GM19452 (cell line): ENCODE results near the gene GNA15.
"Not testable (repeated sequence)": the region's sequence is repeated elsewhere in the genome, so short reads cannot be mapped to it uniquely, and the experiment has no call there.

Experiments used
- ATAC-seq: cut with Tn5 transposase; IDR thresholded peaks from one replicate; pipeline ENCODE4 v1.9.1; 2021; ENCODE audit not compliant: unreplicated experiment

The GNA15 gene

GRCh38 chr19:3189702-3190469 is 54.1 kb downstream of the GNA15 start:
- no peak for ATAC-seq

DNA sequence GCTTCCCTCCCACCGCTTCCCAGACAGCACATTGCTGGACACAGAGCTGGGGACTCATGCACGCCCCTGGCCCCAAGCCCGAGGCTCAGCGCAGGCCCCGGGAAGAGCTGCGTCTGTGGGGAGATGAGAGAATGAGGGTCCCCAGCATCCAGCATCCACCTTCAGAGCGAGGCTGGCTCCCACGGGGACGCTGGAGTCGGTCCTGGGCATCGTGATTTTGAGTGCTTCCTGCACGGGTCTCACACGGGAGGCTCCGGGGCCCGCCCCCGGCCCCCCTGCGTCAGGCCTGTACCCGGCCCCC is 54.6 kb downstream of the GNA15 start:
- ATAC-seq: no peak

- no peak for ATAC-seq
These were observed 55.3 kb downstream of the GNA15 start for GRCh38 chr19:3190921-3191805.

DNA sequence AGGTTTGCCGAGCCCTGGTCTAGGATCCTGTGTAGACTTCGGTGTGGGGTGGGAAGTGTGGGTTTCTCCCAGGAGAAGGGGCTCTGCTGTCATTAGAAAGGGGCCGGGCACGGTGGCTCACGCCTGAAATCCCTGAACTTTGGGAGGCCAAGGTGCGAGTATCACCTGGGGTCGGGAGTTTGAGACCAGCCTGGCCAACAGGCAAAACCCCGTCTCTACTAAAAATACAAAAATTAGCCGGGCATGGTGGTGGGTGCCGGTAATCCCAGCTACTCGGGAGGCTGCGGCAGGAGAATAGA is 55.9 kb downstream of the GNA15 start:
- ATAC-seq: not testable (repeated sequence)

GRCh38 chr19:3192228-3192635 is 56.4 kb downstream of the GNA15 start:
- ATAC-seq: no peak

DNA sequence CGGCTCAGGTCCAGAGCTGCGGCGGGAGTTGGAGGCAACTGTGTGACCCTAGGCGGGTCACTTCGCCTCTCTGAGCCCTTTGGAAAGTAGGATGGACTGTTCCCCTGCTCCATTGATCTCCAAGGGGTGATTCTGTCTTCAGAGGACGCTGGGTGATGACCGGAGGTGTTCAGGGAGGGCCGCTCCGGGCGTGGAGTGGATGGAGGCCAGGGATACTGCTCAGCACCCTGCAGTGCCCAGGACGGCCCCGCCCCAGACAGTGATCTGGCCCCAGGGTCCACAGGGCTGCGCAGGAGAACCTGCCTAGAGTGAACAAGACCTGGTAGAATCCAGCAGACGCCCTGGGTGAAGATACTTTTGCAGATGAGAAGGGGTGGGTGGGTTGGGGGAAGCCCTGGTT is 56.9 kb downstream of the GNA15 start:
- no peak for ATAC-seq

DNA sequence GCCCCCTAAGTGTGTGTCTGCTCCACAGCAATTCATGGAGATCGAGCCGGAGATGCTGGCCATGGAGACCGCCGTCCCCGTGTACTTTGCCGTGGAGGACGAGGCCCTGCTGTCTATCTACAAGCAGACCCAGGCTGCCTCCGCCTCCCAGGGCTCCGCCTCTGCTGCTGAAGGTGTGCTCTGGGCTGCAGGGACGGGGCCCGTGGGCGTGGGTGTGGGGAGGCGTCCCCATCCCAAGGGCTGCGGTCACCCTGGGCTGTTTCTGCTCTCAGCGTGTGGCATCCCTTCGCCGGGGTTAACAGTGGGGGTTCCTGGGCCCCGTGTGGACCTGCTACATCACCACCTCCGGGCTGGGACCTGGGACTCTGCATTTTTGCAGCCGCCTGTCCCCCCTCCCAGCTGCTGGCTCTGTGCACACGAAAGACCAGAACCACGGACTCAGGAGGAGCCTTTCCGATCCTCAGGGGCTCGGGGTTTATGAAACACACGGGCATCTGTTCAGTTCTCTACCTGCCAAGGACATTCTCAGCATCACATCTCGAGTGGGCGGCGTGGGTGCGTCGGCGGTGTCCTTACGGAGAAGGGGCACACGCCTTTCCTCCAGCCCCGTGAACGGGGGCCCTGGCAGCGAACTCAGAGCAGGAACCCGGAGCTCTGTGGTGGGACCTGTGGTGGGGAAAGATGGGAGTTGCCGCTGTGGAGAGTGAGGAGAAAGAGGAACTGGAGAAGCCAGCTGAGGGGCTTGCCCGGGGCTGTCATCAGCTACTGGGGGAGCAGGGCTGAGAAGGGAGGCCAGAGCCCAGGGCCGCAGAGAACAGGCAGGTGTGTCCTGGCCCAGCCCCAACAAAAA is 57.6 kb downstream of the GNA15 start:
- no peak for ATAC-seq

DNA sequence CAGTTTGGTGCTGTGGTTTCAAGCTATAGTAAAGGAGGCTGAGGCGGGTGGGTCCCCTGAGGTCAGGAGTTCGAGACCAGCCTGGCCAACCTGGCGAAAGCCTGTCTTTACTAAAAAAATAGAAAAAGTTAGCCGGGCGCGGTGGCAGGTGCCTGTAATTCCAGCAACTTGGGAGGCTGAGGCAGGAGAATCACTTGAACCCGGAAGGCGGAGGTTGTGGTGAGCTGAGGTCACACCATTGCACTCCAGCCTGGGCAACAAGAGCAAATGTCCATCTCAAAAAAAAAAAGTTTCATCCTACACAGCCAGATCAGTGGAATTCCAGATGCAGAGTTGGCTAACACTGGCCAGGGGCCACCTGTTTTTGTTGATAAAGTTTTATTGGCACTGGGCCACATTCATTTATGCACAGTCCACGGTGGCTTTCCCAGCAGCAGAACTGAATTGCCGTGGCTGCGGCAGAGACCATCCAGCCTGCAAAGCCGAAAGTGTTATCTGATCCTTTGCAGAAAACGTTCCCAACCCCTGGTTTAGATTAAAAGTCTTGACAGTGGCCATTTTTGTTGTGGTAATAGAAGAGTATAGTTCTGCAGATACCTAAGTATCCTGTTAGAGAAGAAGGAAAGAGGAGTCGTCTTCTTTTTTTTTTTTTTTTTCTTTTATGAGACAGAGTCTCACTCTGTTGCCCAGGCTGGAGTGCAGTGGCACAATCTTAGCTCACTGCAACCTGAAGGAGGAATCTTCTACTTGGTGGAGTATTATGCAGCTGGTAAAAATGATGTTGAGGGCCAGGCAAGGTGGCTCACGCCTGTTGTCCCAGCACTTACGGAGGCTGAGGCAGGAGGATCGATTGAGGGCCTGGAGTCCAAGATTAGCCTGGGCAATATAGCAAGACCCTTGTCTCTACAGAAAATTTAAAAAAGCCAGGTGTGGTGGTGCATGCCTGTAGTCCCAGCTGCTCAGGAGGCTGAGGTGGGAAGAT is 58.6 kb downstream of the GNA15 start:
- no peak for ATAC-seq

DNA sequence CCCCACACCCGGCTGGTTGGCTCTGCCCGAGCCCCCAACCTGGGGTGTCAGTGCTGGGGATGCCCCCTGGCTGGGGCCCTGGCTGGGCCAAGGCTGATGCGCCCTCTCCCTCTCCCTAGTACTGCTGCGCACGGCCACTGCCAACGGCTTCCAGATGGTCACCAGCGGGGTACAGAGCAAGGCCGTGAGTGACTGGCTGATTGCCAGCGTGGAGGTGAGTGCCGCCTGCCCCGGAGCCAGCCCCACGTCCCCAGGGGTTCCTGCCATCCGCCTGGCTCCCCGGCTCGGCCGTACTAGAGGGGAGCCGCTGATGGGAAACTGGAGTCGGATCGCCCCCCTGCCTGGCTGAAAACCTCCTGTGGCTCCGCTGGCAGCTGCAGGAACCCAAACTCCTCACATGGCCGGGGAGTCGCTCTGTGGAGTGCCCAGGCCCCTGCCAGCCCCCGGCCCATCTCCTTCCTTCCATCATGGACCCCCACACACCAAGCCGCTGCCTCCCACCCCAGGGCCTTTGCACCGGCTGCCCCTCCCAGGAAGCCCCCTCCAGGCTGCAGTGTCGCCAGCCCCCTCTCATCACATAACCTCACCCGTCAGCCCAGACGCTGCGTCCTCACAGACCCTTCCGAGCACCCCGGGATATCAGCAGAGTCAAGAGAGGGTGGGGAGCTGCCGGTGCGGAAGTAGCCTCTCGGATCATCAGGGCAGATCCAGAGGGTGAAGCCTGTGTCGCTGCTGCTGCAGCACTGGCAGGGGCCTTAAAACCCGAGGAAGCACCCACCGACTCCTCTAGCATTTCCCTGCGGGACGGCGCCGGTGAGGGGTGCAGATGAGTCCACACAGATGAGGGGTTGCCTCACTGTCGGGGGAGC is 60.5 kb downstream of the GNA15 start:
- no peak for ATAC-seq

- ATAC-seq: no peak
These were observed 61.0 kb downstream of the GNA15 start for GRCh38 chr19:3196933-3197205.

GRCh38 chr19:3198901-3199700 is 63.3 kb downstream of the GNA15 start:
- no peak for ATAC-seq

DNA sequence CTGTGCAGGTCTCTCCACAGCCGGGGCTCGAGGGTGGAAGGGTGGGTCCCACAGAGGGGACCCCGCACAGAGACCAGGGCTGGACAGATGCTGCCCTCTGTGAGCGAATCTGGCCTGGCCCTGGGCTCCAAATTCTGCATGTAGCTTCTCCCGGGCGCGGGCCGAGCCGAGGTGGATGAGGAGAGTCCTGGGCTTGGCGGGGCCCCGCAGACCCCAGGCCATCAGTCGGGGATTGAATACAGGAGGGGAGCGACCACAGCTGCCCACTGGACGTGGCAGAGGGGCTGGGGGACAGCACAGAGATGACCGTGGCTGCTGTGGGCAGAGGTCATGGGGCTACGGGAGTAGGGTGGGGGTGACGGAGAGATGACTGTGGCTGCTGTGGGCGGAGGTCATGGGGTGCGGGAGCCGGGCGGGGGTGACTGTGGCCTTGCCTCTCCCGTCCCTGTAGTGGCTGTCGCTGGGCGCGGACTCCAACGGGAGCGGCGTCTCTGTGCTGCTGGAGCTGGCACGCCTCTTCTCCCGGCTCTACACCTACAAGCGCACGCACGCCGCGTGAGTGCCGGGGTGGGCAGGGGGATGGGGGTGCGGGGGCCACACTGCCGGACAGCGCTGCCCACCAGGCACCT is 65.4 kb downstream of the GNA15 start:
- ATAC-seq: no peak

GRCh38 chr19:3201911-3202310 is 66.1 kb downstream of the GNA15 start:
- ATAC-seq: no peak

DNA sequence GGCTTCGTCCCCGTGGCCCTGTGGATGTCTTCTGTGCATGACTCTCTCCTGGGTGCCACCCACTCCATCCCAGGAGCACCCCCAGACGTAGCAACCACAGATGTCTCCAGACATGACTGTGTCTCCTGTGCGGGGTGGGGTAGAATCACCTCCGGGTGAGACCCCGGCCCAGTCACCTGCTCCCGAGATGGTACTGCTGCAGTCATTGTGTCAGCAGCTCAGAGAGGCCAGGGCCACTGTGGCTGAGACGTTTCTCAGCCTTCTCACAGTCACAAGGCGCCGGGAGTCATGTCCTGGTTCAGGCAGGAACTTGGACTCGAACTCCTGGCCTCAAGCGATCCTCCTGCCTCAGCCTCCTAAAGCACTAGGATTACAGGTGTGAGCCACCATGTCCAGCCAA is 66.5 kb downstream of the GNA15 start:
- ATAC-seq: no peak

DNA sequence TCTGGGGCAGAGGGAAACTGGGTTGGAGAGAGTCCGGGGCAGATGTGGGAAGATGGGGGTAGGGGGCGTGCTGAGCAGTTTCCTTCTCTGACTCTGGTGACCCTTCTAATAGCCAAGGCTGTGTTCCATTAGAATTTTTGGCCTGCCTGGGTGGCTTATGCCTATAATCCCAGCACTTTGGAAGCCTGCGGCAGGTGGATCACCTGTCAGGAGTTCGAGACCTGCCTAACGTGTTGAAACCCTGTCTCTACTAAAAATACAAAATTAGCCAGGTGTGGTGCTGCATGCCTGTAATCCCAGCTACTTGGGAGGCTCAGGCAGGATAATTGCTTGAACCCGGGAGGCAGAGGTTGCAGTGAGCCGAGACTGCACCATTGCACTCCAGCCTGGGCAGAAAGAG is 67.1 kb downstream of the GNA15 start:
- not testable (repeated sequence) for ATAC-seq

- ATAC-seq: no peak
These were observed 68.2 kb downstream of the GNA15 start for GRCh38 chr19:3203805-3204645.

- ATAC-seq: no peak
These were observed 68.9 kb downstream of the GNA15 start for GRCh38 chr19:3204646-3205275.
